ENCODE data around the gene SPI1. TPM values are rescaled to one million over a fixed set of nuclear protein-coding genes. Genes with fewer than 3 reads are reported as not detected.

SPI1 gene
- total RNA-seq, 1 experiment from 2014 or later: not detected

DNA sequence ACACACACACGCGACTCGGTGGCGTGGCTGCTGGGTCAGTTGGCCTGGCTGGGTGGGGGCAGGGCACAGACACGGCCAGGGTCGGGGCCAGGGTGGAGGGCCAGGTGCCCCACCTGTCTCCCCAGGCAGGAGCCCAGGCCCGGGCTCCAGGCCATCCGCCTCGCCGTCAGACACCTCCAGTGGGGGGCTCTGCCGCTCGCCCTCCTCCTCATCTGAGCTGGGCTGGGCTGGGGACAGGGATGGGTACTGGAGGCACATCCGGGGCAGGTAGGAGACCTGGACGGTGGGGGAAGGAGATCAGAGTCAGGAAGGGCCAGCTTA, 19.7 kb downstream of the SPI1 start:
- Histone ChIP-seq H3K4me2 (ENCODE audit: insufficient read depth, insufficient read length, low read length) (no peak overlapping the region), H3K4me1 (ENCODE audit: insufficient read depth, low read length) (no peaks in the 10 kb centered on the region), H3K4ac (ENCODE audit: low read depth, low read length) (no peak overlapping the region), H3K79me2 (ENCODE audit: insufficient read depth, low read length) (no peaks in the 10 kb centered on the region), H4K5ac (ENCODE audit: insufficient read length, low read depth, low read length) (no peak overlapping the region), H3K23ac (ENCODE audit: insufficient read length, low read depth, low read length) (no peak overlapping the region), H4K91ac (ENCODE audit: insufficient read length, low read depth, low read length) (no peak overlapping the region), H2BK20ac (ENCODE audit: low read depth, low read length, poor library complexity, severe bottlenecking) (no peak overlapping the region), H2BK12ac (ENCODE audit: insufficient read length, low read depth, low read length) (no peak overlapping the region), H3K23me2 (ENCODE audit: insufficient read length, low read depth, low read length, poor library complexity, severe bottlenecking) (no peaks in the 10 kb centered on the region), H3K9me3 (ENCODE audit: control insufficient read depth, low read depth, low read length) (no peaks in the 10 kb centered on the region), H3K14ac (ENCODE audit: insufficient read depth, low read length) (no peak overlapping the region), H2AFZ (ENCODE audit: low read length) (no peak overlapping the region), H2AK5ac (ENCODE audit: insufficient read length, low read length) (no peak overlapping the region), H3T11ph (ENCODE audit: low read length) (no peak overlapping the region), H3K27ac (ENCODE audit: insufficient read length, low read depth, low read length) (no peak overlapping the region), H2BK15ac (ENCODE audit: low read depth, low read length) (no peak overlapping the region), H4K8ac (replicated peaks; ENCODE audit: insufficient read length, low read depth, low read length) (no peak overlapping the region), H3K9ac (ENCODE audit: extremely low read depth, insufficient read length, low read length) (no peak overlapping the region), H3K27me3 (ENCODE audit: insufficient read depth, low read length) (no peaks in the 10 kb centered on the region), H2BK120ac (ENCODE audit: low read depth, low read length, poor library complexity, severe bottlenecking) (no peak overlapping the region), H4K20me1 (ENCODE audit: control insufficient read depth, insufficient read depth, insufficient read length) (peaks cover 2% of the 10 kb centered on the region), H3K56ac (ENCODE audit: insufficient read length, low read depth, low read length) (no peak overlapping the region), H3K79me1 (ENCODE audit: insufficient read depth, low read depth, low read length, poor library complexity, severe bottlenecking) (no peaks in the 10 kb centered on the region), H3K18ac (ENCODE audit: insufficient read length, low read depth, low read length) (no peak overlapping the region), H2BK5ac (ENCODE audit: insufficient read length, low read length) (no peak overlapping the region)
- no peak for TF ChIP-seq CTCF (conservative IDR thresholded peaks at IDR 0.05)
- H3K4me3 Mint-ChIP-seq: no peak overlapping the region
- H3K27me3 Mint-ChIP-seq (ENCODE audit: low read depth): no peaks in the 10 kb centered on the region
- peaks cover 6% of the 10 kb centered on the region in 2 experiments for H3K4me1 Mint-ChIP-seq
- no CpG with 5 or more reads among the region's 14 CpGs for WGBS (ENCODE audit: extremely low coverage, insufficient read length, low lambda C conversion rate)
- no peaks in the 10 kb centered on the region for H3K9me3 Mint-ChIP-seq
- no peak for DNase-seq
- no peak overlapping the region for H3K27ac Mint-ChIP-seq
- no peaks in the 10 kb centered on the region for H3K36me3 Mint-ChIP-seq (ENCODE audit: insufficient read depth in 1 of 3, low read depth in 3 of 3)
